Tibial nerve (tissue), 4 donors: ENCODE data around the gene ITGA1. TPM values are rescaled to one million over a fixed set of nuclear protein-coding genes. Genes with fewer than 3 reads are reported as not detected.
"Not testable (repeated sequence)": the region's sequence is repeated elsewhere in the genome, so short reads cannot be mapped to it uniquely, and the experiment has no call there.

Experiments
- DNase-seq, 2 donors: peaks; one replicate each; pipeline ENCODE4 v3.0.0-alpha.2; 2019; ENCODE audit warnings: low spot score in 2 of 2
- H3K27ac ChIP-seq, 4 donors: fragments of 200-600 bp; sonication (generic) in 3 of 4; one replicate each; pipeline ENCODE4 v1.5.1; 2017 to 2019; ENCODE audit warnings: mild to moderate bottlenecking in 1 of 4
- H3K27me3 ChIP-seq, 2 donors: fragments of 200-600 bp; sonication (generic) in 1 of 2; one replicate each; pipeline versions ENCODE4 v1.5.1 to v1.6.0; 2017 to 2019
- H3K36me3 ChIP-seq, 3 donors: fragments of 200-600 bp; sonication (generic); one replicate each; pipeline ENCODE4 v1.5.1; 2018 to 2019
- H3K4me1 ChIP-seq, 4 donors: fragments of 200-600 bp; sonication (generic) in 3 of 4; one replicate each; pipeline ENCODE4 v1.5.1; 2017 to 2019
- H3K4me3 ChIP-seq, 4 donors: fragments of 200-600 bp; sonication (generic) in 3 of 4; one replicate each; pipeline ENCODE4 v1.5.1; 2017 to 2019; ENCODE audit warnings: mild to moderate bottlenecking in 1 of 4, moderate library complexity in 1 of 4
- H3K9me3 ChIP-seq, 4 donors: fragments of 200-600 bp; sonication (generic) in 3 of 4; one replicate each; pipeline ENCODE4 v1.5.1; 2017 to 2019
- CTCF ChIP-seq, 5 experiments: fragments of 200-600 bp in 3 of 5; fragments of 450-650 bp in 2 of 5; sonication (generic) in 3 of 5; IDR thresholded peaks; one replicate each; pipeline ENCODE4 v1.5.1; 2016 to 2019; ENCODE audit warnings: antibody characterized with exemption in 5 of 5, mild to moderate bottlenecking in 3 of 5, moderate library complexity in 2 of 5
- EP300 ChIP-seq, 2 donors: sonication (generic); formaldehyde crosslinking; IDR thresholded peaks; one replicate each; pipeline ENCODE4 v1.6.1; 2017; ENCODE audit warnings: antibody characterized with exemption in 2 of 2, mild to moderate bottlenecking in 1 of 2
- POLR2A ChIP-seq, 2 donors: fragments of 450-650 bp; IDR thresholded peaks; one replicate each; pipeline ENCODE4 v1.6.1; 2017; ENCODE audit warnings: antibody characterized with exemption in 2 of 2, mild to moderate bottlenecking in 2 of 2, moderate library complexity in 2 of 2
- WGBS, 2 donors: methylation state at CpG; one replicate each; pipeline ENCODE4 v1.1.5; 2018; 5-methylcytosine and 5-hydroxymethylcytosine counted together
- total RNA-seq, 4 donors: library from RNA; depleted of rRNA; stranded (reverse); fragments of >200 nt; gene quantifications; one replicate each; pipeline ENCODE4 v1.1.0, GENCODE V29; 2016

Gene ITGA1
- total RNA-seq, 4 donors from 2014 or later: 26.8 to 62.5 (median 27.7) TPM

- no peak for DNase-seq
- 55 to 74% methylated on average over 1 of the region's 1 CpG for WGBS, 2 donors
- no peaks in the 10 kb centered on the region for H3K9me3 ChIP-seq
- H3K27me3 ChIP-seq: no peaks in the 10 kb centered on the region
- no peak overlapping the region for H3K4me3 ChIP-seq
- TF ChIP-seq EP300 (IDR thresholded peaks at IDR 0.05): no peak
- TF ChIP-seq POLR2A (IDR thresholded peaks at IDR 0.05): no peak
- no peak for TF ChIP-seq CTCF (IDR thresholded peaks at IDR 0.05)
- H3K36me3 ChIP-seq: no peaks in the 10 kb centered on the region
- peaks cover 0 to 47% (median 6%) of the 10 kb centered on the region in 4 donors for H3K4me1 ChIP-seq
- peak overlapping the region in 2 of 4 donors; percentile 75 to 85 for H3K27ac ChIP-seq
These were observed 51.6 kb downstream of the ITGA1 start for GRCh38 chr5:52839285-52839684.

GRCh38 chr5:52840277-52841050 lies 52.7 kb downstream of the ITGA1 start:
- peaks cover 0 to 59% (median 10%) of the 10 kb centered on the region in 4 donors for H3K4me1 ChIP-seq
- H3K4me3 ChIP-seq: peak overlapping the region in 3 of 4 donors; percentile 1 to 14 (median 4)
- H3K27me3 ChIP-seq: no peaks in the 10 kb centered on the region
- DNase-seq: no peak
- no peaks in the 10 kb centered on the region for H3K9me3 ChIP-seq
- no peaks in the 10 kb centered on the region for H3K36me3 ChIP-seq
- WGBS, 2 donors: 35 to 38% methylated on average over 8 of the region's 8 CpGs
- TF ChIP-seq EP300 (IDR thresholded peaks at IDR 0.05) (no peak), CTCF (IDR thresholded peaks at IDR 0.05) (no peak), POLR2A (IDR thresholded peaks at IDR 0.05) (no peak)
- H3K27ac ChIP-seq: peak overlapping the region; percentile 25 to 85 (median 66)

GRCh38 chr5:52841114-52841513 lies 53.4 kb downstream of the ITGA1 start:
- Histone ChIP-seq H3K9me3 (no peaks in the 10 kb centered on the region), H3K4me1 (peaks cover 0 to 60% (median 10%) of the 10 kb centered on the region in 4 donors), H3K27ac (peak overlapping the region in 2 of 4 donors; percentile 75 to 85), H3K4me3 (no peak overlapping the region), H3K27me3 (no peaks in the 10 kb centered on the region), H3K36me3 (no peaks in the 10 kb centered on the region)
- TF ChIP-seq EP300 (IDR thresholded peaks at IDR 0.05): no peak
- DNase-seq: no peak

GRCh38 chr5:52842111-52842510 lies 54.4 kb downstream of the ITGA1 start:
- no peak for DNase-seq

GRCh38 chr5:52844885-52845284 lies 57.2 kb downstream of the ITGA1 start:
- H3K4me1 ChIP-seq: peaks cover 0 to 28% (median 6%) of the 10 kb centered on the region in 4 donors
- H3K27ac ChIP-seq: no peak overlapping the region
- TF ChIP-seq EP300 (IDR thresholded peaks at IDR 0.05): no peak
- TF ChIP-seq CTCF (IDR thresholded peaks at IDR 0.05): no peak
- TF ChIP-seq POLR2A (IDR thresholded peaks at IDR 0.05): no peak
- DNase-seq: no peak
- H3K9me3 ChIP-seq: no peaks in the 10 kb centered on the region
- 7 to 11% methylated on average over 1 of the region's 1 CpG for WGBS, 2 donors
- H3K36me3 ChIP-seq: no peaks in the 10 kb centered on the region
- no peak overlapping the region for H3K4me3 ChIP-seq
- no peaks in the 10 kb centered on the region for H3K27me3 ChIP-seq

More at GRCh38 chr5:52842111-52842510, 54.4 kb downstream of the ITGA1 start:
- no peak overlapping the region for H3K4me3 ChIP-seq
- H3K27me3 ChIP-seq: no peaks in the 10 kb centered on the region
- H3K27ac ChIP-seq: no peak overlapping the region
- no peaks in the 10 kb centered on the region for H3K36me3 ChIP-seq
- H3K4me1 ChIP-seq: peaks cover 0 to 51% (median 10%) of the 10 kb centered on the region in 4 donors
- TF ChIP-seq POLR2A (IDR thresholded peaks at IDR 0.05) (no peak), EP300 (IDR thresholded peaks at IDR 0.05) (no peak)
- no peaks in the 10 kb centered on the region for H3K9me3 ChIP-seq

GRCh38 chr5:52846182-52846842 lies 58.6 kb downstream of the ITGA1 start:
- no peak overlapping the region for H3K27ac ChIP-seq

GRCh38 chr5:52848688-52849087 lies 61.0 kb downstream of the ITGA1 start:
- H3K4me1 ChIP-seq: peaks cover 0 to 16% (median 5%) of the 10 kb centered on the region in 4 donors
- H3K27me3 ChIP-seq, H3K9me3 ChIP-seq, H3K36me3 ChIP-seq, DNase-seq, H3K4me3 ChIP-seq, H3K27ac ChIP-seq: not testable (repeated sequence)
- 97 to 98% methylated on average over 5 of the region's 5 CpGs for WGBS, 2 donors

More at GRCh38 chr5:52846182-52846842, 58.6 kb downstream of the ITGA1 start:
- DNase-seq: no peak
- WGBS, 2 donors: 61 to 70% methylated on average over 6 of the region's 6 CpGs
- Histone ChIP-seq H3K36me3 (no peaks in the 10 kb centered on the region), H3K27me3 (no peaks in the 10 kb centered on the region), H3K9me3 (no peaks in the 10 kb centered on the region), H3K4me1 (peaks cover 0 to 16% (median 5%) of the 10 kb centered on the region in 4 donors), H3K4me3 (no peak overlapping the region)
- TF ChIP-seq CTCF (IDR thresholded peaks at IDR 0.05): no peak
- TF ChIP-seq EP300 (IDR thresholded peaks at IDR 0.05): no peak
- TF ChIP-seq POLR2A (IDR thresholded peaks at IDR 0.05): no peak
